Uterus (tissue), 2 donors: ENCODE data around the gene NOP53.

Experiments
- CTCF ChIP-seq, 4 experiments: fragments of 200-600 bp in 2 of 4; fragments of 450-650 bp in 2 of 4; sonication (generic) in 2 of 4; IDR thresholded peaks; one replicate each; pipeline ENCODE4 v1.5.1; 2016 to 2019; ENCODE audit warnings: antibody characterized with exemption in 4 of 4, mild to moderate bottlenecking in 2 of 4, moderate library complexity in 1 of 4
- POLR2A ChIP-seq, 2 donors: fragments of 450-650 bp; IDR thresholded peaks; one replicate each; pipeline ENCODE4 v1.6.1; 2016; ENCODE audit warnings: antibody characterized with exemption in 2 of 2, mild to moderate bottlenecking in 1 of 2, moderate library complexity in 1 of 2

- peak; percentile 96 to 99 (median 98) for TF ChIP-seq CTCF (IDR thresholded peaks at IDR 0.05)
- no peak for TF ChIP-seq POLR2A (IDR thresholded peaks at IDR 0.05)
Observed at GRCh38 chr19:47697863-47698609, 47.3 kb upstream of the NOP53 start.
